Natural killer cell (primary cell): ENCODE measurements around the gene UBA3. TPM values are rescaled to one million over a fixed set of nuclear protein-coding genes. Genes with fewer than 3 reads are reported as not detected.

ENCODE experiments used
- ATAC-seq, 3 donors: fragments of 150-1000 bp in 2 of 3; fragments of 200-7000 bp in 1 of 3; cut with Tn5 transposase; 1 replicate in 1 of 3; 2 replicates in 2 of 3; pipeline ENCODE4 v1.10.0; 2021; ENCODE audit warnings: mild to moderate bottlenecking in 2 of 3, moderate library complexity in 2 of 3
- DNase-seq, 2 donors: peaks; one replicate each; pipeline versions ENCODE4 v3.0.0 to v3.0.0-alpha.2; 2013 to 2021; ENCODE audit warnings: mixed read lengths in 1 of 2
- H3K27ac ChIP-seq: one replicate; pipeline ENCODE4 v1.5.1; 2013; ENCODE audit warnings: mild to moderate bottlenecking, low read length
- H3K27me3 ChIP-seq: one replicate; pipeline ENCODE4 v1.6.1; 2013; ENCODE audit warnings: low read length; ENCODE audit not compliant: control insufficient read depth, insufficient read depth
- H3K36me3 ChIP-seq: one replicate; pipeline ENCODE4 v1.6.1; 2013; ENCODE audit warnings: low read length; ENCODE audit not compliant: control insufficient read depth, insufficient read depth
- H3K4me1 ChIP-seq: one replicate; pipeline ENCODE4 v1.6.1; 2013; ENCODE audit warnings: low read length; ENCODE audit not compliant: control insufficient read depth, insufficient read depth
- H3K4me3 ChIP-seq: one replicate; pipeline ENCODE4 v1.5.1; 2013; ENCODE audit warnings: low read length
- H3K9me3 ChIP-seq: one replicate; pipeline ENCODE4 v1.6.1; 2013; ENCODE audit warnings: low read length; ENCODE audit not compliant: control insufficient read depth, insufficient read depth
- H3K27ac Mint-ChIP-seq, 2 donors: one replicate each; pipeline ENCODE4 v1.8.0; 2022; ENCODE audit warnings: mild to moderate bottlenecking in 2 of 2, mixed read lengths in 2 of 2, moderate library complexity in 1 of 2
- H3K27me3 Mint-ChIP-seq, 2 donors: one replicate each; pipeline ENCODE4 v1.8.0; 2022; ENCODE audit warnings: low read depth in 2 of 2, mixed read lengths in 2 of 2
- H3K36me3 Mint-ChIP-seq: one replicate; pipeline ENCODE4 v1.8.0; 2022; ENCODE audit warnings: mixed read lengths
- H3K4me1 Mint-ChIP-seq, 2 donors: one replicate each; pipeline ENCODE4 v1.8.0; 2022; ENCODE audit warnings: mixed read lengths in 2 of 2
- H3K4me3 Mint-ChIP-seq: one replicate; pipeline ENCODE4 v1.8.0; 2022; ENCODE audit warnings: mild to moderate bottlenecking, moderate library complexity, mixed read lengths
- H3K9me3 Mint-ChIP-seq, 2 donors: one replicate each; pipeline ENCODE4 v1.8.0; 2022; ENCODE audit warnings: mixed read lengths in 2 of 2
- WGBS: methylation state at CpG from one replicate; pipeline ENCODE4 v1.1.7; 2013; ENCODE audit warnings: missing lambda C conversion rate; ENCODE audit not compliant: insufficient coverage; 5-methylcytosine and 5-hydroxymethylcytosine counted together
- intact Hi-C: fragments of 100-400 bp; cut with micrococcal nuclease; formaldehyde crosslinking; loops from one replicate; pipeline ENCODE4 v1.14.2; 2022
- total RNA-seq, 4 donors: library from RNA; stranded (reverse); fragments of 120-200 nt in 1 of 4; gene quantifications; one replicate each; pipeline versions ENCODE4 v1.2.3 to v1.2.4, GENCODE V29; 2013 to 2022
- TF ChIP-seq, protein P1 (sequence below): fragments of 200-600 bp; IDR thresholded peaks from one replicate; pipeline ENCODE4 v1.8.0; 2022; ENCODE audit warnings: antibody characterized with exemption

The UBA3 gene
- total RNA-seq, 3 donors from 2014 or later (not counting 1 experiment from before 2014, with no cell fraction given): 72.0 to 87.7 (median 72.8) TPM

DNA sequence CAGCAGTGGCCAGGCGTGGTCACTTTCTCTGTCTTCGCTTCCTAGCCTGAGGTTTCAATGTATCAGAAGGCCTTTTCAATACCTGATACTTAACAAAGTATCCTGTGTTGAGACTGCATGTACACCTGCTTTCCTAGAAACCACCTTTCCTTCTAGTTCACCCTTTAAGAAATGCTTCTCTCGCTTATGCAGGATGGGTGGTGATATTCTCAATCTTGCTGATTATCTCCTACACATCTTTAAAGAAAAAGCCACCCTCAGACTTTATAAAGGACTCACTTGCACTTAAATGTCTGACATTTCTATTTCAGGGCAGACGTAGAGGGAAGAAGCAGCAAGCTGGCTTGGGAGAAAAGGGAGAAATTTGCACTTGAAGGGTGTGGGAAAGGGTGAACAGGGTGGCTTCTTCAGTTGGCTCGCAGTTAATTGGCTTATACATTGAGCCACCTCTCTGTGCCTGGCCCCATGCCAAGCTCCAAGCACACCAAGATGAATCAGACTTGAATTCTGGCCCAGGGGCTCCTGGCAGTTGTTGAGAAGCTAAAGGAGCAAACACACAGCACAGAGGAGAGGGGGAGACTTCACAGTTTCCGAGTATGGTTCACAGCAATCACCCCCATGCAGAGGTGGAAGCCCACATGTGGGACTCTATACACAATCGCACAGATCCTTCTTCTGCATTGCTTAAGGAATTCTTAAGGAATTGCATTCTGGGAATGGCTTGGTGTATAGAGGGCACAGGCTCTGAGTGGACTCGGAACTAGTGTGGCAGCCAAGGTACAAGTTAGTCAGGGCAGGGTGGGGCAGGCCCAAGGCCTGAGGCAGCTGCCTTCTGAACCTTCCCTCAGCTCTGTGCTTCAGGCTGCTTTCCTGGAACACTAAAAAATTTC lies 5.9 kb upstream of the UBA3 start:
- peak overlapping the region; percentile 92 for H3K4me3 ChIP-seq
- peak in 1 of 3 donors; percentile 2 for ATAC-seq

DNA sequence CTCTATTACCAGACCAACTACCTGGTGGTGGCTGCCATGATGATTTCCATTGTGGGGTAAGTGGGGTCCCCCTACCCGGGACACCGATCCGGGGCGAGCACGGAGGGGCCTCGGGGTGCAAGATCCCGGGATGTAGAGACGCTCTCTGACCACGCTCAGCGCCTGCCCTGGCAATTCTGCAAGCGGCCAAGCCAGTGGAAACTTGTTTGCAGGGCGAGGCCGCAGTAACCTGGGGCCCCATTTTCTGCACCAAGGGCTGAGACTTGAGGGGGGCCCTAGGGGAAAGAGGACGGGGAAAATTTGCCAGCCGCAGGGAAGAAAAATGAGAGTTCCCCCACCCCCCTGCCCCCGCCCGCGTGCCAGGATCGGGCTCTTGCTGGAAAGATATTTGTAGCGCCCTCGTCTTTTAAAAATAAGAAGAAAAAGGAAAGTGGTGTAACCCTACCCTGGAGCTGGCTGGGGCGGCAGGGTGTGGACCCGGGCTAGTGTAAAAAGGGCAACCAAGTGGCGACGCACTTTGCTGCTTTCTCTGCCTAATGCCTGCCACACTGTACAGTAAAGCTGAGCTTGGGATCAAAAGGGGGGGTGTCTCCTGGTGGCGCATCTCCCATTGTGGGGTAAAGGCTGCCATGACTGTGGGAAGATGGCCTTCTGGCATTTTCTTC lies 5.1 kb upstream of the UBA3 start:
- DNase-seq (peak in 1 of 2 donors; percentile 46), ATAC-seq (peak in 1 of 3 donors; percentile 8)
- Histone ChIP-seq H3K9me3 (no peaks in the 10 kb centered on the region), H3K4me1 (peaks cover 53% of the 10 kb centered on the region), H3K4me3 (peak overlapping the region; percentile 92), H3K36me3 (peaks cover 5% of the 10 kb centered on the region), H3K27me3 (no peaks in the 10 kb centered on the region), H3K27ac (peak overlapping the region; percentile 78)
- TF ChIP-seq, protein P1, sequence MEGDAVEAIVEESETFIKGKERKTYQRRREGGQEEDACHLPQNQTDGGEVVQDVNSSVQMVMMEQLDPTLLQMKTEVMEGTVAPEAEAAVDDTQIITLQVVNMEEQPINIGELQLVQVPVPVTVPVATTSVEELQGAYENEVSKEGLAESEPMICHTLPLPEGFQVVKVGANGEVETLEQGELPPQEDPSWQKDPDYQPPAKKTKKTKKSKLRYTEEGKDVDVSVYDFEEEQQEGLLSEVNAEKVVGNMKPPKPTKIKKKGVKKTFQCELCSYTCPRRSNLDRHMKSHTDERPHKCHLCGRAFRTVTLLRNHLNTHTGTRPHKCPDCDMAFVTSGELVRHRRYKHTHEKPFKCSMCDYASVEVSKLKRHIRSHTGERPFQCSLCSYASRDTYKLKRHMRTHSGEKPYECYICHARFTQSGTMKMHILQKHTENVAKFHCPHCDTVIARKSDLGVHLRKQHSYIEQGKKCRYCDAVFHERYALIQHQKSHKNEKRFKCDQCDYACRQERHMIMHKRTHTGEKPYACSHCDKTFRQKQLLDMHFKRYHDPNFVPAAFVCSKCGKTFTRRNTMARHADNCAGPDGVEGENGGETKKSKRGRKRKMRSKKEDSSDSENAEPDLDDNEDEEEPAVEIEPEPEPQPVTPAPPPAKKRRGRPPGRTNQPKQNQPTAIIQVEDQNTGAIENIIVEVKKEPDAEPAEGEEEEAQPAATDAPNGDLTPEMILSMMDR: no peak
- WGBS: under 1% methylated on average over 22 of the region's 26 CpGs
- peak overlapping the region; percentile 96 for H3K4me3 Mint-ChIP-seq
- H3K9me3 Mint-ChIP-seq: no peaks in the 10 kb centered on the region
- peaks cover 66 to 67% of the 10 kb centered on the region in 2 donors for H3K4me1 Mint-ChIP-seq
- no peaks in the 10 kb centered on the region for H3K27me3 Mint-ChIP-seq
- H3K36me3 Mint-ChIP-seq: no peaks in the 10 kb centered on the region
- intact Hi-C loops: loop anchor here (10.0 kb wide), 1 partner anchor 1430 kb away; the partner anchor contains the start of gene SUCLG2
- peak overlapping the region; percentile 90 to 98 for H3K27ac Mint-ChIP-seq

More for the DNA sequence above, 5.9 kb upstream of the UBA3 start:
- Mint-ChIP-seq H3K27me3 (no peaks in the 10 kb centered on the region), H3K36me3 (no peaks in the 10 kb centered on the region), H3K4me3 (peak overlapping the region; percentile 96), H3K9me3 (no peaks in the 10 kb centered on the region), H3K27ac (peak overlapping the region; percentile 90 to 98), H3K4me1 (peaks cover 73% of the 10 kb centered on the region in 2 donors)
- TF ChIP-seq, protein P1: no peak
- H3K9me3 ChIP-seq: no peaks in the 10 kb centered on the region
- H3K4me1 ChIP-seq: peaks cover 59% of the 10 kb centered on the region
- peak overlapping the region; percentile 78 for H3K27ac ChIP-seq
- no peaks in the 10 kb centered on the region for H3K27me3 ChIP-seq
- peak; percentile 45 to 76 for DNase-seq
- peaks cover 9% of the 10 kb centered on the region for H3K36me3 ChIP-seq
- intact Hi-C loops: loop anchor here (10.0 kb wide), 1 partner anchor 1431 kb away; the partner anchor contains the start of gene SUCLG2
- 0% methylated on average over 7 of the region's 8 CpGs for WGBS

DNA sequence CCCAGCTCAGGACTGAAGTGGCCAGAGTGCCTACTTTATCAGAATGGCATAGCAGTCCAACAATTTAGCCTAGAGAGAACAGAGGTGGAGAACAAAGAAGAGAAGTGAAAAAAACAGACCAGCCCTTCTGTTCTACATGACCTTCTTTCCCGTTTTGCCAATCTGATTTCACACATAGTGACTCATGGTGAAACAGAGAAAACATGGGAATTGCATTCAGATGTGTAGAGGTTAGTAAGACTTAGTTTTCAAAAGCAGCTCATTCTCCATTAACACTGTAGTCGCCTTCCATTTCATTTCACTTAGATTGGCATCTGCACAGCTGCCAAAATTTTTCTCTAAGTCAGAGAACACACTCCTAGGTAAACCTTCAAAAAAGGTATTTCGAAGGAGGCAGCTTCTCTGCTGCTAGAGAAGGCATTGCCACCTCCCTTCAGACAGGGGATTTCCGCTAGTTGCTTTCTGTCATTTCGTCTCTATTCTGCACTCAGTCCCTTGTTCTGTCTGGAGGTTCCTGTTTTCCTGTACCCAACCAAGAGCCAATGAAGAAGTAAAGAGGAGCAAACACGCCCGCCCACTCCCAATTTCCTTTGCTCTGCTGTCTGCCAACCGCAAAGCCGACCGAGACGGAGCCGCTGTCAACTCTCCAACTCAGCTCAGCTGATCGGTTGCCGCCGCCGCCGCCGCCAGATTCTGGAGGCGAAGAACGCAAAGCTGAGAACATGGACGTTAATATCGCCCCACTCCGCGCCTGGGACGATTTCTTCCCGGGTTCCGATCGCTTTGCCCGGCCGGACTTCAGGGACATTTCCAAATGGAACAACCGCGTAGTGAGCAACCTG lies 4.4 kb upstream of the UBA3 start, which contains the start of gene ARL6IP5:
Gene ARL6IP5, plus strand, starts transcription at position 612 of the 842 bp plus-strand sequence. Its CDS starts 111 bp downstream, at position 723.
- H3K27me3 Mint-ChIP-seq: no peaks in the 10 kb centered on the region
- under 1% methylated on average over 32 of the region's 32 CpGs for WGBS
- ATAC-seq: peak; percentile 45 to 77 (median 59)
- no peaks in the 10 kb centered on the region for H3K36me3 Mint-ChIP-seq
- H3K9me3 Mint-ChIP-seq: no peaks in the 10 kb centered on the region
- TF ChIP-seq, protein P1: no peak
- peak within 1 kb of the TSS; percentile 92 for H3K4me3 ChIP-seq
- peak within 1 kb of the TSS; percentile 96 for H3K4me3 Mint-ChIP-seq
- H3K4me1 Mint-ChIP-seq: peaks cover 60% of the 10 kb centered on the region in 2 donors
- peaks cover 3% of the 10 kb centered on the region for H3K36me3 ChIP-seq
- H3K27me3 ChIP-seq: no peaks in the 10 kb centered on the region
- intact Hi-C loops: loop anchor here (1.0 to 10.0 kb wide), 3 partner anchors 8 to 1430 kb away; partner anchors contain the start of genes SUCLG2 and TMF1
- H3K9me3 ChIP-seq: no peaks in the 10 kb centered on the region
- peak within 1 kb of the TSS; percentile 78 for H3K27ac ChIP-seq
- peak; percentile 81 to 96 for DNase-seq
- peaks cover 49% of the 10 kb centered on the region for H3K4me1 ChIP-seq
- H3K27ac Mint-ChIP-seq: peak within 1 kb of the TSS; percentile 90 to 98
